Measurements from ENCODE around the gene AURKAIP1. TPM values are rescaled to one million over a fixed set of nuclear protein-coding genes. Genes with fewer than 3 reads are reported as not detected.
A peak's percentile ranks its signal among the peaks of the same experiment; 100 is the strongest.

The AURKAIP1 gene
- total and polyA plus RNA-seq, 9 of the 15 experiments (the other 6 are each of a cell fraction or from before 2014, with no cell fraction given) = 7.8 to 478 (median 92.0) TPM

DNA sequence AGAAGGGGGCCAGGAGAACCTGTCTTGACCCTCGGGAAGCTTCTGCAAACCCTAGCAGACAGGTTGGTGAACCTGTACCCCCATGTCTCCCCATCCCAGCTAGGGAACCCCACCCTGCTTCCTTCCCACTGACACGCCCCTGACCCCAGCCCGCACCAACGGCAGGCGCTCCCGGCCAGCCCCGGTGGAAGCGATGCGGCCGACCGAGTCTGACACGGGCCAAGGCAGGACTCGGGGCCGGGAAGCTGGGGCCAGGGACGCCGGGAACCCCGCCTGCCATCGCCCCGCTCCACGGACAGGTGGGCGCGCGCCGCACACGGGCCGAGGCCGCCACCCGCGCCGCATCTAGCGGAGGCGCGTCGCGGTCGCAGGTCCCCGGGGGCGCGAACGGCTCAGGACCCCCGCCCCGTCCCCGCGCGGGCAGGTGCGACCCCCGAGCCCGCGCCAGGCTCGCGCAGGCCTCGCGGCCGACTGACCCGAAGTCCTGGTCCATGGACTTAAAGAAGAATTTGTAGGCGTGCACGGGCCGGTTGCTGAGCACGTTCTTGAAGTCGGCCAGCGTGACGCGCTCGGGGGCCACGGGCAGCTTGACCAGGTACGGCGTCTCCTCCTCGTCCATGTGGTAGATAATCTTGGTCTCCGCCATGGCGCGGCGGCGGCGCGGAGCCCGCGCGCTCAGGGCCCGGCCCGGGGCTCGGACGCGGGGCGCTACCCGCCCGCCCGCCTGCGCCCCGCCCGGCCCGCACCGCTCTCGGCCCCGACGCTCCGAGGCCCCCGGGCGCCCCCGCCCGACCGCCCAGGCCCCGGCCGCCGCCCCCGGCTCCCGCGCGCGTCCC lies 26.4 kb downstream of the AURKAIP1 start (continued):
- TF ChIP-seq, protein P1, sequence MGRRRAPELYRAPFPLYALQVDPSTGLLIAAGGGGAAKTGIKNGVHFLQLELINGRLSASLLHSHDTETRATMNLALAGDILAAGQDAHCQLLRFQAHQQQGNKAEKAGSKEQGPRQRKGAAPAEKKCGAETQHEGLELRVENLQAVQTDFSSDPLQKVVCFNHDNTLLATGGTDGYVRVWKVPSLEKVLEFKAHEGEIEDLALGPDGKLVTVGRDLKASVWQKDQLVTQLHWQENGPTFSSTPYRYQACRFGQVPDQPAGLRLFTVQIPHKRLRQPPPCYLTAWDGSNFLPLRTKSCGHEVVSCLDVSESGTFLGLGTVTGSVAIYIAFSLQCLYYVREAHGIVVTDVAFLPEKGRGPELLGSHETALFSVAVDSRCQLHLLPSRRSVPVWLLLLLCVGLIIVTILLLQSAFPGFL (CRISPR knock-in tag; IDR thresholded peaks at IDR 0.05) = no peak
- TF ChIP-seq BHLHE40 (IDR thresholded peaks at IDR 0.05; ENCODE audit: low read length) (peak; percentile 64; the same call in 1 of the 2 replicates), ZNF668 (CRISPR knock-in tag; IDR thresholded peaks at IDR 0.05) (no peak), CCNT2 (IDR thresholded peaks at IDR 0.05; ENCODE audit: borderline replicate concordance, extremely low read depth, insufficient read length, low read depth, low read length) (peak; percentile 20), TAF9B (IDR thresholded peaks at IDR 0.05; ENCODE audit: partially characterized antibody) (no peak), CAMTA2 (CRISPR knock-in tag; conservative IDR thresholded peaks at IDR 0.05) (no peak), BCL6 (CRISPR knock-in tag; IDR thresholded peaks at IDR 0.05) (no peak), GATAD2B (IDR thresholded peaks at IDR 0.05; ENCODE audit: borderline replicate concordance) (peak; percentile 89; the same call in 1 of the 2 replicates), ZFP1 (CRISPR knock-in tag; IDR thresholded peaks at IDR 0.05) (no peak), HOXB6 (CRISPR knock-in tag; IDR thresholded peaks at IDR 0.05; ENCODE audit: borderline replicate concordance) (no peak), NFIC (IDR thresholded peaks at IDR 0.05) (no peak), RHOXF2B (CRISPR knock-in tag; conservative IDR thresholded peaks at IDR 0.05) (no peak), YBX1 (IDR thresholded peaks at IDR 0.05) (no peak), ZBTB7A (IDR thresholded peaks at IDR 0.05; ENCODE audit: borderline replicate concordance, control insufficient read depth, low read depth, low read length) (peak; percentile 69), RFX1 (IDR thresholded peaks at IDR 0.05) (no peak), XRCC5 (IDR thresholded peaks at IDR 0.05; ENCODE audit: low read depth, low read length) (no peak)
- TF ChIP-seq, protein P2, sequence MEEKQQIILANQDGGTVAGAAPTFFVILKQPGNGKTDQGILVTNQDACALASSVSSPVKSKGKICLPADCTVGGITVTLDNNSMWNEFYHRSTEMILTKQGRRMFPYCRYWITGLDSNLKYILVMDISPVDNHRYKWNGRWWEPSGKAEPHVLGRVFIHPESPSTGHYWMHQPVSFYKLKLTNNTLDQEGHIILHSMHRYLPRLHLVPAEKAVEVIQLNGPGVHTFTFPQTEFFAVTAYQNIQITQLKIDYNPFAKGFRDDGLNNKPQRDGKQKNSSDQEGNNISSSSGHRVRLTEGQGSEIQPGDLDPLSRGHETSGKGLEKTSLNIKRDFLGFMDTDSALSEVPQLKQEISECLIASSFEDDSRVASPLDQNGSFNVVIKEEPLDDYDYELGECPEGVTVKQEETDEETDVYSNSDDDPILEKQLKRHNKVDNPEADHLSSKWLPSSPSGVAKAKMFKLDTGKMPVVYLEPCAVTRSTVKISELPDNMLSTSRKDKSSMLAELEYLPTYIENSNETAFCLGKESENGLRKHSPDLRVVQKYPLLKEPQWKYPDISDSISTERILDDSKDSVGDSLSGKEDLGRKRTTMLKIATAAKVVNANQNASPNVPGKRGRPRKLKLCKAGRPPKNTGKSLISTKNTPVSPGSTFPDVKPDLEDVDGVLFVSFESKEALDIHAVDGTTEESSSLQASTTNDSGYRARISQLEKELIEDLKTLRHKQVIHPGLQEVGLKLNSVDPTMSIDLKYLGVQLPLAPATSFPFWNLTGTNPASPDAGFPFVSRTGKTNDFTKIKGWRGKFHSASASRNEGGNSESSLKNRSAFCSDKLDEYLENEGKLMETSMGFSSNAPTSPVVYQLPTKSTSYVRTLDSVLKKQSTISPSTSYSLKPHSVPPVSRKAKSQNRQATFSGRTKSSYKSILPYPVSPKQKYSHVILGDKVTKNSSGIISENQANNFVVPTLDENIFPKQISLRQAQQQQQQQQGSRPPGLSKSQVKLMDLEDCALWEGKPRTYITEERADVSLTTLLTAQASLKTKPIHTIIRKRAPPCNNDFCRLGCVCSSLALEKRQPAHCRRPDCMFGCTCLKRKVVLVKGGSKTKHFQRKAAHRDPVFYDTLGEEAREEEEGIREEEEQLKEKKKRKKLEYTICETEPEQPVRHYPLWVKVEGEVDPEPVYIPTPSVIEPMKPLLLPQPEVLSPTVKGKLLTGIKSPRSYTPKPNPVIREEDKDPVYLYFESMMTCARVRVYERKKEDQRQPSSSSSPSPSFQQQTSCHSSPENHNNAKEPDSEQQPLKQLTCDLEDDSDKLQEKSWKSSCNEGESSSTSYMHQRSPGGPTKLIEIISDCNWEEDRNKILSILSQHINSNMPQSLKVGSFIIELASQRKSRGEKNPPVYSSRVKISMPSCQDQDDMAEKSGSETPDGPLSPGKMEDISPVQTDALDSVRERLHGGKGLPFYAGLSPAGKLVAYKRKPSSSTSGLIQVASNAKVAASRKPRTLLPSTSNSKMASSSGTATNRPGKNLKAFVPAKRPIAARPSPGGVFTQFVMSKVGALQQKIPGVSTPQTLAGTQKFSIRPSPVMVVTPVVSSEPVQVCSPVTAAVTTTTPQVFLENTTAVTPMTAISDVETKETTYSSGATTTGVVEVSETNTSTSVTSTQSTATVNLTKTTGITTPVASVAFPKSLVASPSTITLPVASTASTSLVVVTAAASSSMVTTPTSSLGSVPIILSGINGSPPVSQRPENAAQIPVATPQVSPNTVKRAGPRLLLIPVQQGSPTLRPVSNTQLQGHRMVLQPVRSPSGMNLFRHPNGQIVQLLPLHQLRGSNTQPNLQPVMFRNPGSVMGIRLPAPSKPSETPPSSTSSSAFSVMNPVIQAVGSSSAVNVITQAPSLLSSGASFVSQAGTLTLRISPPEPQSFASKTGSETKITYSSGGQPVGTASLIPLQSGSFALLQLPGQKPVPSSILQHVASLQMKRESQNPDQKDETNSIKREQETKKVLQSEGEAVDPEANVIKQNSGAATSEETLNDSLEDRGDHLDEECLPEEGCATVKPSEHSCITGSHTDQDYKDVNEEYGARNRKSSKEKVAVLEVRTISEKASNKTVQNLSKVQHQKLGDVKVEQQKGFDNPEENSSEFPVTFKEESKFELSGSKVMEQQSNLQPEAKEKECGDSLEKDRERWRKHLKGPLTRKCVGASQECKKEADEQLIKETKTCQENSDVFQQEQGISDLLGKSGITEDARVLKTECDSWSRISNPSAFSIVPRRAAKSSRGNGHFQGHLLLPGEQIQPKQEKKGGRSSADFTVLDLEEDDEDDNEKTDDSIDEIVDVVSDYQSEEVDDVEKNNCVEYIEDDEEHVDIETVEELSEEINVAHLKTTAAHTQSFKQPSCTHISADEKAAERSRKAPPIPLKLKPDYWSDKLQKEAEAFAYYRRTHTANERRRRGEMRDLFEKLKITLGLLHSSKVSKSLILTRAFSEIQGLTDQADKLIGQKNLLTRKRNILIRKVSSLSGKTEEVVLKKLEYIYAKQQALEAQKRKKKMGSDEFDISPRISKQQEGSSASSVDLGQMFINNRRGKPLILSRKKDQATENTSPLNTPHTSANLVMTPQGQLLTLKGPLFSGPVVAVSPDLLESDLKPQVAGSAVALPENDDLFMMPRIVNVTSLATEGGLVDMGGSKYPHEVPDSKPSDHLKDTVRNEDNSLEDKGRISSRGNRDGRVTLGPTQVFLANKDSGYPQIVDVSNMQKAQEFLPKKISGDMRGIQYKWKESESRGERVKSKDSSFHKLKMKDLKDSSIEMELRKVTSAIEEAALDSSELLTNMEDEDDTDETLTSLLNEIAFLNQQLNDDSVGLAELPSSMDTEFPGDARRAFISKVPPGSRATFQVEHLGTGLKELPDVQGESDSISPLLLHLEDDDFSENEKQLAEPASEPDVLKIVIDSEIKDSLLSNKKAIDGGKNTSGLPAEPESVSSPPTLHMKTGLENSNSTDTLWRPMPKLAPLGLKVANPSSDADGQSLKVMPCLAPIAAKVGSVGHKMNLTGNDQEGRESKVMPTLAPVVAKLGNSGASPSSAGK (IDR thresholded peaks at IDR 0.05) = no peak

All from K562 (cell line).